ENCODE measurements around the gene PFKFB4. TPM values are rescaled to one million over a fixed set of nuclear protein-coding genes. Genes with fewer than 3 reads are reported as not detected.

The PFKFB4 gene
- total and polyA plus RNA-seq, 5 donors from 2014 or later, result 0.96 to 1.8 (median 1.5) TPM

GRCh38 chr3:48548126-48548525 lies 8.5 kb downstream of the PFKFB4 start:
- Mint-ChIP-seq H3K27me3 (no peaks in the 10 kb centered on the region), H3K4me3 (no peak overlapping the region), H3K4me1 (peaks cover 0 to 5% (median 0%) of the 10 kb centered on the region in 4 donors), H3K27ac (no peak overlapping the region), H3K9me3 (no peaks in the 10 kb centered on the region), H3K36me3 (no peaks in the 10 kb centered on the region)
- H3K4me3 ChIP-seq (ENCODE audit: low read depth, low read length), result no peak overlapping the region
- no peak for ATAC-seq (ENCODE audit: low read depth in 2 of 2)
- H3K36me3 ChIP-seq (ENCODE audit: control insufficient read depth, insufficient read depth, low read length), result no peaks in the 10 kb centered on the region
- H3K27me3 ChIP-seq (ENCODE audit: control insufficient read depth, insufficient read depth, low read length), result no peaks in the 10 kb centered on the region
- no peak overlapping the region for H3K27ac ChIP-seq (ENCODE audit: insufficient read depth, low read length, poor library complexity, severe bottlenecking)
- no peaks in the 10 kb centered on the region for H3K9me3 ChIP-seq (ENCODE audit: control insufficient read depth in 2 of 2, low read length in 2 of 2)
- no peak for DNase-seq
- H3K4me1 ChIP-seq (ENCODE audit: control insufficient read depth, insufficient read depth, low read length, poor library complexity, severe bottlenecking), result peaks cover 4% of the 10 kb centered on the region

GRCh38 chr3:48546203-48546829 lies 10.3 kb downstream of the PFKFB4 start:
- Histone ChIP-seq H3K36me3 (ENCODE audit: control insufficient read depth, insufficient read depth, low read length) (no peaks in the 10 kb centered on the region), H3K27me3 (ENCODE audit: control insufficient read depth, insufficient read depth, low read length) (no peaks in the 10 kb centered on the region), H3K27ac (ENCODE audit: insufficient read depth, low read length, poor library complexity, severe bottlenecking) (no peak overlapping the region), H3K4me3 (ENCODE audit: low read depth, low read length) (no peak overlapping the region), H3K9me3 (ENCODE audit: control insufficient read depth in 2 of 2, low read length in 2 of 2) (no peaks in the 10 kb centered on the region), H3K4me1 (ENCODE audit: control insufficient read depth, insufficient read depth, low read length, poor library complexity, severe bottlenecking) (peaks cover 4% of the 10 kb centered on the region)
- no peak for DNase-seq
- no peaks in the 10 kb centered on the region for H3K36me3 Mint-ChIP-seq
- H3K9me3 Mint-ChIP-seq, result no peaks in the 10 kb centered on the region
- H3K4me3 Mint-ChIP-seq, result no peak overlapping the region
- H3K4me1 Mint-ChIP-seq, result peaks cover 0 to 5% (median 0%) of the 10 kb centered on the region in 4 donors
- H3K27me3 Mint-ChIP-seq, result no peaks in the 10 kb centered on the region
- no peak overlapping the region for H3K27ac Mint-ChIP-seq
- ATAC-seq (ENCODE audit: low read depth in 2 of 2), result no peak

- H3K9me3 ChIP-seq (ENCODE audit: control insufficient read depth in 2 of 2, low read length in 2 of 2), result no peaks in the 10 kb centered on the region
- H3K4me1 ChIP-seq (ENCODE audit: control insufficient read depth, insufficient read depth, low read length, poor library complexity, severe bottlenecking), result peaks cover 4% of the 10 kb centered on the region
- DNase-seq (no peak), ATAC-seq (ENCODE audit: low read depth in 2 of 2) (no peak)
- no peaks in the 10 kb centered on the region for H3K27me3 ChIP-seq (ENCODE audit: control insufficient read depth, insufficient read depth, low read length)
- H3K4me3 Mint-ChIP-seq, result no peak overlapping the region
- H3K4me3 ChIP-seq (ENCODE audit: low read depth, low read length), result no peak overlapping the region
- no peaks in the 10 kb centered on the region for H3K36me3 ChIP-seq (ENCODE audit: control insufficient read depth, insufficient read depth, low read length)
- no peak overlapping the region for H3K27ac ChIP-seq (ENCODE audit: insufficient read depth, low read length, poor library complexity, severe bottlenecking)
- peaks cover 0 to 5% (median 0%) of the 10 kb centered on the region in 4 donors for H3K4me1 Mint-ChIP-seq
- no peaks in the 10 kb centered on the region for H3K36me3 Mint-ChIP-seq
- no peak overlapping the region for H3K27ac Mint-ChIP-seq
- no peaks in the 10 kb centered on the region for H3K27me3 Mint-ChIP-seq
- H3K9me3 Mint-ChIP-seq, result no peaks in the 10 kb centered on the region
Observed at GRCh38 chr3:48544141-48544540, 12.5 kb downstream of the PFKFB4 start.

GRCh38 chr3:48543271-48543866 lies 13.2 kb downstream of the PFKFB4 start:
- Histone ChIP-seq H3K27me3 (ENCODE audit: control insufficient read depth, insufficient read depth, low read length) (no peaks in the 10 kb centered on the region), H3K4me3 (ENCODE audit: low read depth, low read length) (no peak overlapping the region), H3K27ac (ENCODE audit: insufficient read depth, low read length, poor library complexity, severe bottlenecking) (no peak overlapping the region), H3K9me3 (ENCODE audit: control insufficient read depth in 2 of 2, low read length in 2 of 2) (no peaks in the 10 kb centered on the region), H3K36me3 (ENCODE audit: control insufficient read depth, insufficient read depth, low read length) (no peaks in the 10 kb centered on the region), H3K4me1 (ENCODE audit: control insufficient read depth, insufficient read depth, low read length, poor library complexity, severe bottlenecking) (no peaks in the 10 kb centered on the region)
- ATAC-seq (ENCODE audit: low read depth in 2 of 2) (no peak), DNase-seq (no peak)
- Mint-ChIP-seq H3K4me3 (no peak overlapping the region), H3K27ac (no peak overlapping the region), H3K36me3 (no peaks in the 10 kb centered on the region), H3K4me1 (peaks cover 0 to under 1% (median 0%) of the 10 kb centered on the region in 4 donors), H3K27me3 (no peaks in the 10 kb centered on the region), H3K9me3 (no peaks in the 10 kb centered on the region)

GRCh38 chr3:48538451-48538850 lies 18.2 kb downstream of the PFKFB4 start:
- H3K27ac ChIP-seq (ENCODE audit: insufficient read depth, low read length, poor library complexity, severe bottlenecking), result no peak overlapping the region
- Mint-ChIP-seq H3K9me3 (no peaks in the 10 kb centered on the region), H3K4me1 (no peaks in the 10 kb centered on the region), H3K4me3 (no peak overlapping the region), H3K27ac (no peak overlapping the region), H3K36me3 (peaks cover 13% of the 10 kb centered on the region), H3K27me3 (no peaks in the 10 kb centered on the region)
- H3K27me3 ChIP-seq (ENCODE audit: control insufficient read depth, insufficient read depth, low read length), result no peaks in the 10 kb centered on the region
- ATAC-seq (ENCODE audit: low read depth in 2 of 2) (no peak), DNase-seq (no peak)
- H3K4me3 ChIP-seq (ENCODE audit: low read depth, low read length), result no peak overlapping the region
- no peaks in the 10 kb centered on the region for H3K9me3 ChIP-seq (ENCODE audit: control insufficient read depth in 2 of 2, low read length in 2 of 2)
- H3K36me3 ChIP-seq (ENCODE audit: control insufficient read depth, insufficient read depth, low read length), result no peaks in the 10 kb centered on the region
- H3K4me1 ChIP-seq (ENCODE audit: control insufficient read depth, insufficient read depth, low read length, poor library complexity, severe bottlenecking), result no peaks in the 10 kb centered on the region

GRCh38 chr3:48536785-48537184 lies 19.8 kb downstream of the PFKFB4 start:
- Mint-ChIP-seq H3K27ac (no peak overlapping the region), H3K4me1 (no peaks in the 10 kb centered on the region), H3K36me3 (peaks cover 13% of the 10 kb centered on the region), H3K9me3 (no peaks in the 10 kb centered on the region), H3K27me3 (no peaks in the 10 kb centered on the region), H3K4me3 (no peak overlapping the region)
- no peaks in the 10 kb centered on the region for H3K27me3 ChIP-seq (ENCODE audit: control insufficient read depth, insufficient read depth, low read length)
- ATAC-seq (ENCODE audit: low read depth in 2 of 2) (no peak), DNase-seq (no peak)
- H3K36me3 ChIP-seq (ENCODE audit: control insufficient read depth, insufficient read depth, low read length), result no peaks in the 10 kb centered on the region
- H3K4me1 ChIP-seq (ENCODE audit: control insufficient read depth, insufficient read depth, low read length, poor library complexity, severe bottlenecking), result no peaks in the 10 kb centered on the region
- H3K9me3 ChIP-seq (ENCODE audit: control insufficient read depth in 2 of 2, low read length in 2 of 2), result no peaks in the 10 kb centered on the region
- H3K4me3 ChIP-seq (ENCODE audit: low read depth, low read length), result no peak overlapping the region
- H3K27ac ChIP-seq (ENCODE audit: insufficient read depth, low read length, poor library complexity, severe bottlenecking), result no peak overlapping the region

- H3K27me3 Mint-ChIP-seq, result no peaks in the 10 kb centered on the region
- Histone ChIP-seq H3K4me1 (ENCODE audit: control insufficient read depth, insufficient read depth, low read length, poor library complexity, severe bottlenecking) (no peaks in the 10 kb centered on the region), H3K9me3 (ENCODE audit: control insufficient read depth in 2 of 2, low read length in 2 of 2) (no peaks in the 10 kb centered on the region), H3K36me3 (ENCODE audit: control insufficient read depth, insufficient read depth, low read length) (no peaks in the 10 kb centered on the region), H3K27ac (ENCODE audit: insufficient read depth, low read length, poor library complexity, severe bottlenecking) (no peak overlapping the region), H3K4me3 (ENCODE audit: low read depth, low read length) (no peak overlapping the region), H3K27me3 (ENCODE audit: control insufficient read depth, insufficient read depth, low read length) (no peaks in the 10 kb centered on the region)
- H3K27ac Mint-ChIP-seq, result no peak overlapping the region
- H3K36me3 Mint-ChIP-seq, result peaks cover 13% of the 10 kb centered on the region
- no peaks in the 10 kb centered on the region for H3K4me1 Mint-ChIP-seq
- no peak for ATAC-seq (ENCODE audit: low read depth in 2 of 2)
- no peak for DNase-seq
- no peaks in the 10 kb centered on the region for H3K9me3 Mint-ChIP-seq
- no peak overlapping the region for H3K4me3 Mint-ChIP-seq
Observed at GRCh38 chr3:48536116-48536515, 20.5 kb downstream of the PFKFB4 start.

GRCh38 chr3:48535578-48535977 lies 21.0 kb downstream of the PFKFB4 start:
- DNase-seq, result no peak
- Mint-ChIP-seq H3K36me3 (peaks cover 13% of the 10 kb centered on the region), H3K27me3 (no peaks in the 10 kb centered on the region), H3K27ac (no peak overlapping the region), H3K4me1 (no peaks in the 10 kb centered on the region), H3K4me3 (no peak overlapping the region), H3K9me3 (no peaks in the 10 kb centered on the region)
- Histone ChIP-seq H3K36me3 (ENCODE audit: control insufficient read depth, insufficient read depth, low read length) (no peaks in the 10 kb centered on the region), H3K4me3 (ENCODE audit: low read depth, low read length) (no peak overlapping the region), H3K4me1 (ENCODE audit: control insufficient read depth, insufficient read depth, low read length, poor library complexity, severe bottlenecking) (no peaks in the 10 kb centered on the region), H3K27me3 (ENCODE audit: control insufficient read depth, insufficient read depth, low read length) (no peaks in the 10 kb centered on the region), H3K27ac (ENCODE audit: insufficient read depth, low read length, poor library complexity, severe bottlenecking) (no peak overlapping the region), H3K9me3 (ENCODE audit: control insufficient read depth in 2 of 2, low read length in 2 of 2) (no peaks in the 10 kb centered on the region)
- ATAC-seq (ENCODE audit: low read depth in 2 of 2), result no peak

Measured in CD4-positive, CD25-positive, alpha-beta regulatory T cell (primary cell).